Adrenal gland (tissue), 5 donors: ENCODE results near the gene ARHGEF4.

Experiments used
- POLR2A ChIP-seq, 2 donors: fragments of 450-650 bp; IDR thresholded peaks; one replicate each; pipeline ENCODE4 v1.6.1; 2017; ENCODE audit warnings: antibody characterized with exemption in 2 of 2, mild to moderate bottlenecking in 2 of 2, moderate library complexity in 1 of 2
- TF ChIP-seq, protein P1 (sequence below), 6 experiments: fragments of 450-650 bp in 4 of 6; fragments of 200-600 bp in 2 of 6; sonication (generic) in 1 of 6; IDR thresholded peaks; 1 replicate in 5 of 6; 2 replicates in 1 of 6; pipeline versions ENCODE4 v1.5.1 to v1.8.0; 2016 to 2021; ENCODE audit warnings: antibody characterized with exemption in 6 of 6, mild to moderate bottlenecking in 2 of 6, moderate library complexity in 1 of 6
- donor health status: DM: no; HTN: no; CAD: no.

- no peak for TF ChIP-seq POLR2A (IDR thresholded peaks at IDR 0.05)
- TF ChIP-seq, protein P1, sequence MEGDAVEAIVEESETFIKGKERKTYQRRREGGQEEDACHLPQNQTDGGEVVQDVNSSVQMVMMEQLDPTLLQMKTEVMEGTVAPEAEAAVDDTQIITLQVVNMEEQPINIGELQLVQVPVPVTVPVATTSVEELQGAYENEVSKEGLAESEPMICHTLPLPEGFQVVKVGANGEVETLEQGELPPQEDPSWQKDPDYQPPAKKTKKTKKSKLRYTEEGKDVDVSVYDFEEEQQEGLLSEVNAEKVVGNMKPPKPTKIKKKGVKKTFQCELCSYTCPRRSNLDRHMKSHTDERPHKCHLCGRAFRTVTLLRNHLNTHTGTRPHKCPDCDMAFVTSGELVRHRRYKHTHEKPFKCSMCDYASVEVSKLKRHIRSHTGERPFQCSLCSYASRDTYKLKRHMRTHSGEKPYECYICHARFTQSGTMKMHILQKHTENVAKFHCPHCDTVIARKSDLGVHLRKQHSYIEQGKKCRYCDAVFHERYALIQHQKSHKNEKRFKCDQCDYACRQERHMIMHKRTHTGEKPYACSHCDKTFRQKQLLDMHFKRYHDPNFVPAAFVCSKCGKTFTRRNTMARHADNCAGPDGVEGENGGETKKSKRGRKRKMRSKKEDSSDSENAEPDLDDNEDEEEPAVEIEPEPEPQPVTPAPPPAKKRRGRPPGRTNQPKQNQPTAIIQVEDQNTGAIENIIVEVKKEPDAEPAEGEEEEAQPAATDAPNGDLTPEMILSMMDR (IDR thresholded peaks at IDR 0.05), result no peak
These were observed 8.3 kb upstream of the ARHGEF4 start for GRCh38 chr2:130828461-130828860.
